ENCODE results near the gene MAPK8IP1.

Gene MAPK8IP1

GRCh38 chr11:45879803-45880686 is 5.4 kb upstream of the MAPK8IP1 start:
- TF ChIP-seq ZFP30 (CRISPR knock-in tag; IDR thresholded peaks at IDR 0.05) (no peak), TSHZ2 (CRISPR knock-in tag; IDR thresholded peaks at IDR 0.05) (no peak), POU6F1 (CRISPR knock-in tag; IDR thresholded peaks at IDR 0.05; ENCODE audit: borderline replicate concordance, low read depth) (no peak), ISL1 (CRISPR knock-in tag; IDR thresholded peaks at IDR 0.05) (peak; percentile 30; the same call in 1 of the 2 replicates), TOX (CRISPR knock-in tag; IDR thresholded peaks at IDR 0.05; ENCODE audit: borderline replicate concordance) (no peak), CSRNP3 (CRISPR knock-in tag; IDR thresholded peaks at IDR 0.05) (no peak), ARNTL (CRISPR knock-in tag; IDR thresholded peaks at IDR 0.05; ENCODE audit: borderline replicate concordance, low read depth) (no peak), SNAI2 (CRISPR knock-in tag; IDR thresholded peaks at IDR 0.05) (0 out of 2 replicates have a peak, but pooled peaks have one; percentile 12), BACH2 (CRISPR knock-in tag; IDR thresholded peaks at IDR 0.05; ENCODE audit: borderline replicate concordance) (no peak), ZNF565 (CRISPR knock-in tag; conservative IDR thresholded peaks at IDR 0.05; ENCODE audit: low read depth) (no peak), PATZ1 (CRISPR knock-in tag; IDR thresholded peaks at IDR 0.05; ENCODE audit: borderline replicate concordance) (peak; percentile 64; the same call in 1 of the 2 replicates)
- peak; percentile 79 for ATAC-seq

- peak; percentile 70 for ATAC-seq
- TF ChIP-seq ARNTL (CRISPR knock-in tag; IDR thresholded peaks at IDR 0.05; ENCODE audit: borderline replicate concordance, low read depth) (no peak), TCF4 (CRISPR knock-in tag; IDR thresholded peaks at IDR 0.05; ENCODE audit: borderline replicate concordance) (peak; percentile 69; the same call in 1 of the 2 replicates)
Measured at GRCh38 chr11:45880772-45881570, 4.5 kb upstream of the MAPK8IP1 start.

- no peak for ATAC-seq
- TF ChIP-seq ARNTL (CRISPR knock-in tag; IDR thresholded peaks at IDR 0.05; ENCODE audit: borderline replicate concordance, low read depth) (no peak), RARB (CRISPR knock-in tag; IDR thresholded peaks at IDR 0.05) (no peak), ISL1 (CRISPR knock-in tag; IDR thresholded peaks at IDR 0.05) (no peak), ZC3H10 (CRISPR knock-in tag; IDR thresholded peaks at IDR 0.05) (no peak), ZNF8 (CRISPR knock-in tag; IDR thresholded peaks at IDR 0.05) (no peak), BACH2 (CRISPR knock-in tag; IDR thresholded peaks at IDR 0.05; ENCODE audit: borderline replicate concordance) (no peak), SNAI2 (CRISPR knock-in tag; IDR thresholded peaks at IDR 0.05) (no peak), CSRNP3 (CRISPR knock-in tag; IDR thresholded peaks at IDR 0.05) (no peak)
Measured at GRCh38 chr11:45881708-45882368, 3.6 kb upstream of the MAPK8IP1 start.

Measured in SK-N-SH treated with all-trans-retinoic acid at 6 μM for 48 hours (cell line).